NOMO-1 treated with DMSO at 0.1 percent for 48 hours (cell line): ENCODE data around the gene BMF.

Experiments used
- DNase-seq: peaks from one replicate; lab custom pipeline; 2025; ENCODE audit not compliant: unreplicated experiment; lab: John Stamatoyannopoulos, UW

Gene BMF

DNA sequence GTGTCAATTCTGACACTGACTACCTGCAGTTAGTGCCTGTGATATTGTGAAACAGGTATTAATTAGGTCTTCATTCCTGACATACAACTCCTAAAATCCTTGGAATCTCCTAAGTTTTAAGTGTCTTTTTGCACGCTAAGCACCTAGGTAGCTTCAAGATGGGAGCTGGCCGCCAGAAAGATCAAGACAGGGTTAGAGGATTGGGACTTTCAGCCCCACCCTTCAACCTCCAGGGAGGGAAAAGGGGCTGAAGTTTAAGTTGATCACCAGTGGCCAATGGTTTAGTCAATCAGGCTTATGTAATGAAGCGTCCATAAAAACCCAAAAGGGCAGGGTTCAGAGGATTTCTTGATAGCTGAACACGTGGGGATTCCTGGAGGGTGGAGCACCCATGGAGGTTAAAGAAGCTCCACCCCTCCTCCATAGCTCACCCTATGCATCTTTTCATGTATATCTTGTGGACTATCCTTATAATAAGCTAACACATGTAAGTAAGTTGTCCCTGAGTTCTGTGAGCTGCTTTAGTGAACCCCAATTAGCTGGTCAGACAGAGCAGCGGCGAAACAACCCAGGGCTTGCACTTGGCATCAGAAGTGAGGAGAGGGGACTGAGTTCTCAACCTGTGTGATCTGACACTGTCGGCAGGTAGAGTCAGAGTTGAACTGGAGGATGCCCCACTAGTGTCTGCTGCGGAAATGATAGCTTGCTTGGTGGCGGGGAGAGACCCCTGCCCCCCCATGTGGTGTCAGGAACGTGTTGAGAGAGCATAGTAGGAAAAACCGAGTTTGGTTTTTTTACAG is 56.9 kb downstream of the BMF start:
- DNase-seq = no peak

DNA sequence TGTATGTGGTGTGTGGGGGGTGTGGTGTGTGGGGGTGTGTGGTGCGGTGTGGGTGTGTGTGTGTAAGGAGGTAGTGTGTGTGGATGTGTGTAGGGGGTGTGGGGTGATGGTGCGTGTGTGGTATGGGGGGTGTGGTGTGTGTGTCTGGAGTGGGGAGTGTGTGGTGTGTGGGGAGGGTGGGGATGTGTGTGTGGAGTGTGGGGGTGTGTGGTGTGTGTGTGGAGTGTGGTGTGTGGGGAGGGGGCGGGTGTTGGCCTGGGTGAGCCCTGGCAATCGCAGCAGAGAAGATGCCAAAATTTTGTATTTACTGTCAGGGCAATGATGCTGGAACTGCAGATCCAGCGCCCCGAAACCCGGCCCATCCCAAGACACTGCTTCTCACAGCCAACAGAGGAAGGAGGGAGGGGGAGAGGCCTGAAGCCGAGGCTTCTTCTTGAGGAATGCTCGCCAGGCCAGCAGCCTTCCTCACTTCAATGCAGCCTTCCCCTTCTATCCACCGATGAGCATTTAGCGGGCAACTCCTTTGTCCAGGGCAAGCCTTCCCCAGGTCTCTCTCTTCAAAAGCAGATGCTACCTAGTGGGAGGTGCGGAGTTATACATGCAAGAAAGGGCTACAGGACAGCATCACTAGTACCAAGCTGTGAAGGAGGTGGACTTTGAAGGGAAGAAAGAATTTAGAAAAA is 57.8 kb downstream of the BMF start:
- DNase-seq = no peak

DNA sequence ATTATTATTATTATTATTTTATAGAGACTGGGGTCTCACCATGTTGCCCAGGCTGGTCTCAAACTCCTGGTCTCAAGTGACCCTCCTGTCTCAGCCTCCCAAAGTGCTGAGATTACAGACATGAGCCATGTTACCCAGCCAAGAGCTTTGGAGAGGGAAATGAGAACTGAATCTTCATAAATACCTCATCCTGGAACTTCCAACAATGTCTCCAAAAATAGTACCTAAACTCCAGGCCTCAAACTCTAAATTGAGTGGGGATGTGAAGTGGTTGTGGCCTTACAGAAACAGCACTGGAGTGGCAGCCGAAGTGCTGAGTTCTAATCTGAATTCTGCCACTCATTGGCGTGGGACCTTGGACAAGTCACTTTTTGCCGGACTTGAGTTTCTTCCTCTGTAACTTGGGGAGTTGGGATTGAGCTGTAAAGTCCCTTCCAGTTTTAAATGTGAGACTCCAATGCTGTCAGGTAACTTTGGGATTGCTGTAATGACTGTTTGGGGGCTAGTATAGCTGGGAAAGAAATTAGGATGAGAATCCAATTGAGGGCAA is 59.7 kb downstream of the BMF start:
- no peak for DNase-seq

DNA sequence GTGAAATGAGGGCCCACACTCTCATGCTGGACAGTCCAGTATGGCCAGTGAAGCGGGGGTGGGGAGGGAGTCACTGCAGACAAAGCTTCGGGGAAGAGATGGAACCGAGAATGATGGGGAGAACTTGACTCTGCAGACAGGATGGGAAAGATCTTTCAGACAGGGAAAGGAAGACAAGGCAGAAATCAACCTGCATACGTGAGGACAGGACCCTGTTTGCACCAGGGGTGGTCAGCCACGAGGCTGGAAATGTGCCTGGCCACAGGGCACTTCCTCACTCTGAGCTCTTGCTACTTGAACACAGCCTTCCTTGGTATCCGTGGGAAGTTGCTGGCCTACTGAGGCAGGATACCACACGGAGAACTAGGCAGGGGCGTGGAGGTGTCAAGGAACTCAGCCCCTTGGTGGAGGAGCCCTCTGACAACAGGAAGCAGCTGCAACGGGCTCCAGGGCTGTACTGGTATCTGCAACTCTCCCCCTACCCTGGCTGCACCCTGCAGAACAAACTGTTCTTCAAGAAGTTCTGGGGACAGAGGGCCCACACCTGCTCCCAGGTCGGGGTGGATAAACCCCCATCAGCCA is 60.4 kb downstream of the BMF start:
- no peak for DNase-seq

DNA sequence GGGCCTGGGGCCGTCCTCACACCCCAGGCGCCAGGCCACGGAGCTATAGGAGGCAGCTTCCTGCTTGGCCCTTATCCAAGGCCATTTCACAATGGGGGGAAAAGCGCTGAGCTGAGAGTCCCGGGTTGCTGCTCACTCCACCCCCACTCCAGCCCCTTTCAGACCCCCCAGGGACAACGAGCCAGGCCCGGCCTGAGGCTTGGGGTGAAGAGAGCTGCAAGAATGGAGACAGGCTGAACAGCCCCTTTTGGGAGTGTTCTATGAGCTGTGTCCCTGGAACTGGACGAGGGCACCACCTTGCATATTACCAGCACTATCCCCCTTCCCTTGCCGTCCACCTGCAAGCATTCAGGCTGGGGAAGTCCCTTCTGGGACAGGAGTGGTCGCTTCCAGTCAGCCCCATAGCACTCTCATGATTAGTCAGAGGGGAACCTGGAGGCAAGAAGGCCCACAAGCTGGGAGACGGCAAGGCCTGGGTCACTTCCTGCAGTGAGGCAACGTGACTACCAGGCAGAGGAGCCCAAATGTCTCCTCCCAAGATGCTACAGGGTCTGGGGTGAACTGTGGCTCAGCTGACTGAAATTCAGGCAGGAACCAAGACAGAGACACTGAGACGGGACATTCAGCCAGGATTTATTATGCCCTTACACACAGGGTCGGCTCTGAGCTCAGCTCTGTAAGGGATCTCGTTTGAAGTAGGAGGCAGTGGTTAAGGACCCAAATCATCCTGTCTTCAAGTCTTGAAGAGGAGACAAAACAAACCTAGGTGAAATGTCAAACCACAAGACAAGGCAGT is 61.1 kb downstream of the BMF start:
- DNase-seq = peak; percentile 65

DNA sequence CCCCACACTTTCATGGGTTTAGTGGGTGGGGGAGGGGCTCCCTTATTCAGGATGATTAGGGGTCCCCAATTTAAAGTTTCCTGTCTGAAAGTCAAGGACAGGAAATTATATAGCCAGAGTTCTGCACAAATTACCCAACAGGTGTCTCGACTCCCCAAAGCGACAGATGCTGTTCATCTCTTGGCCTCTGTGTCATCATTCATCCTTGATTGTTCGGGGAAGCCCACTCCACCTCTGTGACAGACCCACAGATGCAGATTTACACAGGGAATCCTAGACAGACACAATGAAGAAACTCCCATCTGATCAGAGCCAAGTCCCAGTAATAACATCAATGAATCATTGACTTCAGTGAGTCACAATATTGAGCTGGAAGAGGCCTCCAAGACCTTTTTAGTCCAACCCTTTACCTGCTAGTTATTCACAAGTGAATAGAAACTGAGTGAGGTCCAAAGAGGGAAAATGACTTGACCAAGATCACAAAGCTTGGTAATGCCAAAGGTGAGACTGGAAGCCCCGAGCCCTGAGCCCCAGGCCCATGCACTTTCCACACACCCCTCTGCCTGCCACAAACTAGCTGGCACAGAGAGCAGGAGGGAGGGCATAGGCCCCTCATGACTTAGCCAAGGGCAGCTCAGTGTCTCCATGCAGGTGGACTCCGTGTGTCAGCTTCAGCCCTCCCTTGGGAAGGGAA is 61.8 kb downstream of the BMF start:
- peak; percentile 13 for DNase-seq

DNA sequence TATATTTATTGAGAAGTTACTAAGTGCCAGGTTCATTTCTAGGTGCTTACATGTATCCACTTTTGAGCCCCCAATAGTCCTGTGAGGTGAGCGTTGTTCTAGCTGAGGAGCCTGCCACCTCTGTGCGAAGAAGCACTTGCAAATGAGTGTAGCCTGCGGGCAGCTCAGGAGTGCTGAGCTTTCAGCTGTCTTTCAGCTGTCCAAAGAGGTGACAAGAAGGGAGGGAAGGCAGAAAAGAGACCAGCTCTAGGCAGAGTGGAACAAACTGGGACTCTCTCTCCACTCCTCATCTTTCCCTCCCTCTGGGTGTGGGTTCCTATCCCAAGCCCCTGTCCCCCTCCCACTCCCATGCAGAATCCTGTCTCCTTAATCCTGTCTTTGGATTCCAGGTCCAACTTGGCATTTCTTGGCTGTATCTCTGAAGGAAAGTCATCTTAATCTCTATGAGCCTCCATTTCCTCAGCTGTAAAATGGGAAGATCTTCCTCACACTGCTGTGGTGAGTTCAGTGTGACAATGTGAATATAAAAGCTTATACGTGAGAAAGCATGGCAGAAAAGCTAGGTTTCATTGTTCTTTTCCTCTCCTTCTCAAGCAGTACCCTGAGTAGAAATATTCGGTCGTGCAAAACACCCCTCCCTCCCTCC is 63.0 kb downstream of the BMF start:
- DNase-seq = no peak

DNA sequence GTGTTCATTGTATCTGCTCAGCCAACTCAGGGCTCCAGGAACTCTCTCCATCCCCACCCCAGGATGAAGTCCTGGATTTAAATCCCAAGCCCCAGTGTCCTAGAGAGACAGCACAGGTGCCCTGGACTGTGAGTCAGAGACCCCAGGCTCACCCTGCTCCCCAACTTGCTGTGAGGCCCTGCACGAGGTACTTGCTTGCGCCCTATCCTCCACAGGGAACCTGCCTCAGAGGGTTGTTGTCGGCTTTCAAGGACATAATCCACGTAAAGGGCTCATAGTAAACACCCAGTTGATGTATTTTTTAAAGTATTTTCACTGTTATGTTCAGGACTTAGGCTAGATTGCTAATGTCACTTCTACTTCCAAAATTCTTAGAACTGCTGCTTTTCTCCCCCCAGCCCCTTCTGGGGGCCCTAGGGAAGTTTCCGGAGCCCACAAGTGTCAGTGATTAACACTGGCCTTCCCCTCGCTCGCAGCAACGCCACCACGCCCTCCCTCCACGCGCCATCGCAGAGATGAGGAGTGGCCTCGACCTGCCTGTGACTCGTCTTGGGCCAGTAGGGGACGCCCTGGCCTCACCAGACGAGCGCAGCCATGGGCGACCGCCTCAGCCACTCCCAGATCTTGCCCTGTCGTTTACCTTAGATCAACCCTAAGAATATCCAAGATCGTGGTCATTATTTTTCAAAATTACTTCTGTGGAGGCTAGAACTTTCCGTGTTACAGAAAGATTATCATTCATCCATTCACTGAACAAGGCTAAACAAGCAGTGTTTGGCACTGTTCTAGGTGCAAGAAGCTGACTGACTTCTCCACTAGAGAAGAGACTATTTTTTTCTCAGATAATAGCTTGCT is 63.7 kb downstream of the BMF start:
- DNase-seq = peak; percentile 80

DNA sequence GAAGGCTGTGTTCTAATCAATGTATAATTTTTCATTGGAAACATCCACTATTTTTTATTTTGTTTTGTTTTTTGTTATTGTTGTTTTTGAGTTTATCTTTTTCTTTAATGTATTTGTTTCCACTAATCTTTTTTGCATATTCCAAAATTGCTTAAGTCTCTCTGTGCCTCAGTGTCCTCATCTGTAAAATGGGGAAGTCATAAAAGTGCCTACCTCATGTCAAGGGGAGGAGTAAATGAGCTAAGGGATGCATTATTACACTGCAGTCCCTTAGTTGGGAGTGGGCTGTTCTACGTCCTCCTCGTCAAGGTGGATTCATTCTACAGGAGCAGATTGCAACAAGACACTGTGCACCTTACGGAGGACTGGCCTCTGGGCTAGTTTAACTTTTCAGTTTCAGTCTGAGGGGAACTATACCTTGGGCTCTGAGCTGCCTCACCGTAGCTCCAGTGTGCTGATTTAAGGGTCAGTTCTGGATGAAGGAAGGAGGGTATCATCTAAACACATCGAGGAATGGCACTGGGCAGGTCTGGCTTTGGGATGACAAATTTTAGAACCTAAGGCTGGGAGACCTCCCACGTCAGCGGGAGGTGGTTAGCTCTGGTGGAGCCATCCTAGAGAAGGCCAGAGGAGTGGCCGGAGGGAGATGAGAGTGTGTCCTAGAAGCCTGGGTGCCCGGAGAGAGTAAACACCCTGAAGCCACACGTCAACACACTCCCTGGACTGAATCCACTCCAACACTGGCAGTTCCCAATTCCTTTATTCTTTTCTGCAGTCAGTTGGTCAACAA is 64.6 kb downstream of the BMF start:
- no peak for DNase-seq

DNA sequence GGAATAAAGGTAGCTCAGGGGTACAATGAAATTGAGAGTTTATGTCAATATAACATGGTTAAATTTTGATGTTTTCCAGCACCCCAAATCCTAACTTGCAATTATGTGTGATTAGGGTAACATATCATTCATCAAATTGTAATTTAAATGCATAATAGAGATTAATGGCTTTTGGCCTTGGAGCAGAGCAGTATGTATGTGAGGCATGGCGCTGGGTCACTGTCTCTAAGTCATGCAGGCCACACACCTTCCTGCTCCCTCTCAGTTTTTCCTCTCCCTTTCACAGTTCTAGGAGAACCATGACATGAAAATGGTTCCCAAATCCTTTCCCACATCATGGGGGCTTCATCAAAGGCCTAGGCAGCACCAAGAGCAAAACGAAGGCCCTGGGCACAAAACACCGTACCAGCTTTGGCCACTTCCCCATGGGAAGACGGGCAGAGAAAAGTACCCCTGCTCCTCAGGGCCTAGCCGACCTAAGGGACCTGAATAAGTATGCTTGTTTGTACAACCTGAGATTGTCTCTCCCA is 65.8 kb downstream of the BMF start:
- DNase-seq = no peak

DNA sequence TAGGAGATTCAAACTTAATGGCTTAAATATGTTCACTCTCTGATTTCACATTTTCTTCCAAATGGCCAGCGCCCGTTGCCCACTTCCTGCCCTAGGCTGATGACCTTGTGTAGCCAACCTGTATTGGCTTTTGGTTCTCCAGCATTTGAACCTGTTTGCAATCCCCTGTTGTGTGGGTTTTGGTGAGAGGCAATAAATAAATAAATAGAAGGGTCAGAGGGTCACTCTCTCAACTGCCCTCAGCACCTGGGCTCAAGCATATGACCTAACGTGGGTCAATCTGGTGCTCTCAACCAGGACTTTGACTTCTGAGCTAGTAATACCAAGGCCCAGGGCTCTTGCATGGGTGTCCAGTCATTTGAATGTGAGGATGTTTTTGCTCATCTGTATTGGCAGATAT is 67.9 kb downstream of the BMF start:
- DNase-seq = no peak

DNA sequence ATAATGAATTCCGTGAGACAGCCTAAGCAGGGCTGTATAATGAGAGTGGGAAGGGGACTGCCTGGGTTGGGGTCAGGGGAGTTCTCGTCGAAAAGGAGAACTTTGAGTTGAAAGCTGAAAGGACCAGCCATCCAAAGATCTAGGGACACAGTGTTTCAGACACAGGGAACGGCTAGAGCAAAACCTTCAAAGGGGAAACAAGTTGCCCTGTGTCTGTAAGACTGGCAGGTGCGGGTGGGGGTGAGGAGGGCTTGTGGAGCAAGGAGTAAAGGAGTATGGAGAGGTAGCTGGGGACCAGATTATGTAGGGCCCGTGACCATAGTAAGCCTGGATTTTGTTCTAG is 68.4 kb downstream of the BMF start:
- no peak for DNase-seq

DNA sequence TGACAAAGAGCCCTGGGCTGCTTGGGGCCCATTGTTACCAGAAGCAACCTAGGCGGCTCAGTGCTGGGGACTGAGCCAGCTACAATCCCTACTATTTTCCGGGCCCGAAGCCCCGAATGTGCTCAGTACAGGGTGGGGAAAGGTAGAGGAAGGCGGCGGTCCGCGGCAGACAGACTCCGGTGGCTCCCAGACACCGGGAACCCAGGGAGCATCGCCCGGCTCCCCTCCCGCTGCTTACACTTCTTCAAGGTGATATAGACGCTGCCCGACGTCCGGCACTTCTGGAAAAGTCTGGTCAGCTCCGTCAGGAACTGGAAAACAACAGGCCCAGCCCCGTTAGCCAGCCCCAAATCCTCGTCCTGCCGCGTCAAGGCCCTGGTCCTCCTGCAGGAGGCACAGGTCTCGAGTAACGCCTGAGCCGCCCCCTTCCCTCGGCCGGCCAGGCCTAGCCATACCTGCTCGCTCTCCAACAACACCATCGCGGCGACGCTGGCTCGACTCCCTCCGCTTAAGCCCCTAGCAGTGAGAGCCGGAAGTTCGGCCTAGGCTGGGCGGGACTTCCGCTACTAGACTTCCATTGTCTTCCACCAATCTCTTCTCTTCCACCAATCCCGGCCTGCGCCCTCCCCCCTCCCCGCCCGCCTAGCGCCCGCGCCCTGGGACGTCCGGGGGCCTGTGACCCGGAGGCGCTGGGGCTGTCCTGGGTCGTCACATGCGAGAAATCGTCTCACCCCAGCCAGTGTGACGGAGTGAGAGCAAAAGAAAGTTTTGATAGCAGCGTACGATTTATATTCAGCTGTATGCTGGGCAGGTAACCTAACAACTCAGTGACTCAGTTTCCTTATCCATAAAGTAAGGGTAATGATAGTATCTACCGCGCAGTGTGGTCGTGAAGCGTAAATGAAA is 69.8 kb downstream of the BMF start, which contains the start of gene SRP14:
Gene SRP14 (minus strand): TSS at position 544 of the 906 bp plus-strand sequence. CDS start 65 bp downstream, at position 479.
- peak; percentile 91 for DNase-seq

DNA sequence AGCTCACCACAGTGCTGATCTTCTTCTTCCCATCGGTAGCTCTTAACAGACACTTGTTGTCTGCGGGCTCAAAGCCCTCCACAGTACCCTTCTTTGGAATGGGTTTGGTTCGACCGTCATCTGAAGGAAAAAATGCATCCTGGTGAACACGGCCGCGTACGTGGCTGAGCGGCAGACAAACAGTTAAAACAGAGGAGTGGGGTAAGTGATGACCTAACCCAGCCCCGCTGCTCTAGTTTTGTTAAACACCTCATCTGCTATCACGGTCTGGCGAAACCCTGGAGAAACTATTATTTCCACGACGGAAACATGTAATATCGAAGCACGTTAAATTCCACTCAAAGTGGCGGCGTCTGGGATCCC is 70.4 kb downstream of the BMF start:
- no peak for DNase-seq
